NCI-H2196 (cell line): Measurements from ENCODE around the gene FCHSD2.
"Not testable (repeated sequence)": the region's sequence is repeated elsewhere in the genome, so short reads cannot be mapped to it uniquely, and the experiment has no call there.

Source experiments
- DNase-seq: peaks from one replicate; lab custom pipeline; 2025; ENCODE audit not compliant: unreplicated experiment; lab: John Stamatoyannopoulos, UW

The FCHSD2 gene

GRCh38 chr11:73017024-73017751, 124.9 kb downstream of the FCHSD2 start:
- DNase-seq, result no peak

GRCh38 chr11:73013021-73013420, 129.1 kb downstream of the FCHSD2 start:
- DNase-seq, result no peak

- no peak for DNase-seq
Observed at GRCh38 chr11:73012121-73012863, 129.8 kb downstream of the FCHSD2 start.

GRCh38 chr11:73011126-73011817, 130.8 kb downstream of the FCHSD2 start:
- no peak for DNase-seq

- no peak for DNase-seq
Observed at GRCh38 chr11:73009972-73010371, 132.1 kb downstream of the FCHSD2 start.

- no peak for DNase-seq
Observed at GRCh38 chr11:73004088-73004487, 138.0 kb downstream of the FCHSD2 start.

- DNase-seq, result no peak
Observed at GRCh38 chr11:73003088-73003487, 139.0 kb downstream of the FCHSD2 start.

- DNase-seq, result no peak
Observed at GRCh38 chr11:73002214-73002613, 139.9 kb downstream of the FCHSD2 start.

- DNase-seq, result no peak
Observed at GRCh38 chr11:73001615-73002014, 140.5 kb downstream of the FCHSD2 start.

- DNase-seq, result no peak
Observed at GRCh38 chr11:72998676-72999075, 143.4 kb downstream of the FCHSD2 start.

- no peak for DNase-seq
Observed at GRCh38 chr11:72996959-72997358, 145.2 kb downstream of the FCHSD2 start.

- DNase-seq, result no peak
Observed at GRCh38 chr11:72989727-72990126, 152.4 kb downstream of the FCHSD2 start.

- DNase-seq, result no peak
Observed at GRCh38 chr11:72988821-72989220, 153.3 kb downstream of the FCHSD2 start.

GRCh38 chr11:72985645-72986044, 156.5 kb downstream of the FCHSD2 start:
- no peak for DNase-seq

GRCh38 chr11:72984453-72985077, 157.6 kb downstream of the FCHSD2 start:
- no peak for DNase-seq

- no peak for DNase-seq
Observed at GRCh38 chr11:72983560-72983959, 158.6 kb downstream of the FCHSD2 start.

- DNase-seq, result no peak
Observed at GRCh38 chr11:72981971-72982685, 160.0 kb downstream of the FCHSD2 start.

GRCh38 chr11:72981080-72981479, 161.0 kb downstream of the FCHSD2 start:
- DNase-seq, result no peak

GRCh38 chr11:72977782-72978181, 164.3 kb downstream of the FCHSD2 start:
- DNase-seq, result not testable (repeated sequence)

GRCh38 chr11:72976522-72976892, 165.6 kb downstream of the FCHSD2 start:
- not testable (repeated sequence) for DNase-seq
